ENCODE results near the gene GABRB3.

DNA sequence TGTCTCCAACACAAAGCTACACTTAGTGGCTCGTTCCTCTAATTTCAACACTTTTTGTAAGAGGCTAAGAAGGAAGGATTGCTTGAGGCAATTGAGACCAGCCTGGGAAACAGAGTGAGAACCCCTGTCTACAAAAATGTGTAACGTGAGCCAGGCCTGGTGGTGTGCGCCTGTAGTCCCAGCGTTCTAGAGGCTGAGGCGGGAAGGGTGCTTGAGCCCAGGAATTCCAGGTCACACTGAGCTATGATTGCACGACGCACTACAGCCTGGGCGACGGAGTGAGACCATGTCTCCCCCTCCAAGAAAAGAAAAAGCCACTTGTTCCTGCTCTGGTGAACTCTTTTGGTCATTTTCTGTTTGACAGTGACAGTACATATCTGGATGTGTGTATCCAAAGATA, 127.9 kb downstream of the GABRB3 start:
- TF ChIP-seq POLR2A (IDR thresholded peaks at IDR 0.05; ENCODE audit: low read length), result no peak
- TF ChIP-seq GATA1 (IDR thresholded peaks at IDR 0.05; ENCODE audit: low read depth, low read length), result no peak
